A549 (cell line): ENCODE results near the gene ASPA.
"Not testable (repeated sequence)": the region's sequence is repeated elsewhere in the genome, so short reads cannot be mapped to it uniquely, and the experiment has no call there.

Experiments used
- ESRRA ChIP-seq: fragments of 150-350 bp; IDR thresholded peaks from 2 replicates; pipeline ENCODE4 v1.6.1; 2014; ENCODE audit warnings: mild to moderate bottlenecking, low read length, borderline replicate concordance
- FOSL2 ChIP-seq, 2 experiments: fragments of 450-650 bp in 1 of 2; fragments of >200 bp in 1 of 2; sonication (Bioruptor Twin) in 1 of 2; formaldehyde crosslinking; IDR thresholded peaks; 2 replicates each; pipeline versions ENCODE4 v1.5.0 to v1.6.1; 2016 to 2020; ENCODE audit warnings: mild to moderate bottlenecking in 1 of 2, moderate library complexity in 1 of 2
- MAX ChIP-seq: IDR thresholded peaks from 2 replicates; pipeline ENCODE4 v1.6.1; 2012
- MYC ChIP-seq: IDR thresholded peaks from 2 replicates; pipeline ENCODE4 v1.6.1; 2012; ENCODE audit warnings: mild to moderate bottlenecking, inconsistent platforms, low read length, improper control_type of control experiment, borderline replicate concordance
- POLR2A ChIP-seq: IDR thresholded peaks from 2 replicates; pipeline ENCODE4 v1.6.1; 2012; ENCODE audit warnings: mild to moderate bottlenecking, low read length
- RAD21 ChIP-seq, 2 experiments: fragments of >200 bp in 1 of 2; sonication (Bioruptor Twin) in 1 of 2; formaldehyde crosslinking in 1 of 2; IDR thresholded peaks in 1 of 2; conservative IDR thresholded peaks in 1 of 2; 2 replicates in 1 of 2; 3 replicates in 1 of 2; pipeline ENCODE4 v1.6.1; 2012 to 2018; ENCODE audit warnings: inconsistent platforms in 1 of 2
- TF ChIP-seq, protein P1 (sequence below): fragments of >200 bp; sonication (Bioruptor Twin); formaldehyde crosslinking; IDR thresholded peaks from 3 replicates; pipeline ENCODE4 v1.5.1; 2016

DNA sequence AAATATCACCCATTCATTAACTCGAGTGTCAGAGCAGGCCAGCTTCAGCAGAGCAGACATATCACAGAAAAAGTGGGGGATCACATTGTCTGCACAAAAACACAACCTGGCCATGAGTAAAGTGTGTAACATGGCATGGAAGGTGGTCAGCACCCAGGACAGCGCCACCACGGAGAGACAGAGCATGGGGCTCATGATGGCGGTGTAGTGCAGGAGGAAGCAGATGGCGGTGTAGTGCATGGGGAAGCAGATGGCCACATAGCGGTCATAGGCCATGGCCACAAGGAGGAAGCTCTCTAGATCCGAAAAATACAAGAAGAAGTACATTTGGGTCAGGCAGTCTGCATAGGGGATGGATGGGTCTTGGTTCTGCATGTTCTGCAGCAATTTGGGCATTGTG lies 42.6 kb upstream of the ASPA start:
- TF ChIP-seq, protein P1, sequence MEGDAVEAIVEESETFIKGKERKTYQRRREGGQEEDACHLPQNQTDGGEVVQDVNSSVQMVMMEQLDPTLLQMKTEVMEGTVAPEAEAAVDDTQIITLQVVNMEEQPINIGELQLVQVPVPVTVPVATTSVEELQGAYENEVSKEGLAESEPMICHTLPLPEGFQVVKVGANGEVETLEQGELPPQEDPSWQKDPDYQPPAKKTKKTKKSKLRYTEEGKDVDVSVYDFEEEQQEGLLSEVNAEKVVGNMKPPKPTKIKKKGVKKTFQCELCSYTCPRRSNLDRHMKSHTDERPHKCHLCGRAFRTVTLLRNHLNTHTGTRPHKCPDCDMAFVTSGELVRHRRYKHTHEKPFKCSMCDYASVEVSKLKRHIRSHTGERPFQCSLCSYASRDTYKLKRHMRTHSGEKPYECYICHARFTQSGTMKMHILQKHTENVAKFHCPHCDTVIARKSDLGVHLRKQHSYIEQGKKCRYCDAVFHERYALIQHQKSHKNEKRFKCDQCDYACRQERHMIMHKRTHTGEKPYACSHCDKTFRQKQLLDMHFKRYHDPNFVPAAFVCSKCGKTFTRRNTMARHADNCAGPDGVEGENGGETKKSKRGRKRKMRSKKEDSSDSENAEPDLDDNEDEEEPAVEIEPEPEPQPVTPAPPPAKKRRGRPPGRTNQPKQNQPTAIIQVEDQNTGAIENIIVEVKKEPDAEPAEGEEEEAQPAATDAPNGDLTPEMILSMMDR: not testable (repeated sequence)
- not testable (repeated sequence) for TF ChIP-seq RAD21 (conservative IDR thresholded peaks at IDR 0.05 in 1 of 2, IDR thresholded peaks at IDR 0.05 in 1 of 2); MAX; ESRRA; POLR2A; MYC; FOSL2 (IDR thresholded peaks at IDR 0.05); FOSL2 (CRISPR knock-in tag; IDR thresholded peaks at IDR 0.05)
